GM20000 (cell line): ENCODE data around the gene CUL3.

ENCODE experiments used
- DNase-seq: peaks from one replicate; pipeline ENCODE4 v3.0.0; 2012; ENCODE audit warnings: low spot score
- CTCF ChIP-seq: IDR thresholded peaks from 2 replicates; pipeline ENCODE4 v1.5.1; 2012; ENCODE audit warnings: mild to moderate bottlenecking, control low read depth; ENCODE audit errors: extremely low read depth, missing control alignments

Gene CUL3

GRCh38 chr2:224479826-224480225 lies 105.3 kb downstream of the CUL3 start:
- no peak for TF ChIP-seq CTCF
- no peak for DNase-seq

- TF ChIP-seq CTCF: no peak
Measured at GRCh38 chr2:224472827-224473226, 112.3 kb downstream of the CUL3 start.

GRCh38 chr2:224472137-224472536 lies 113.0 kb downstream of the CUL3 start:
- DNase-seq: no peak
- TF ChIP-seq CTCF: no peak

More at GRCh38 chr2:224472827-224473226, 112.3 kb downstream of the CUL3 start:
- DNase-seq: no peak

- DNase-seq: no peak
- no peak for TF ChIP-seq CTCF
Measured at GRCh38 chr2:224469374-224469964, 115.7 kb downstream of the CUL3 start.

GRCh38 chr2:224466304-224466895 lies 118.8 kb downstream of the CUL3 start:
- no peak for DNase-seq
- TF ChIP-seq CTCF: no peak

GRCh38 chr2:224461391-224461790 lies 123.8 kb downstream of the CUL3 start:
- no peak for DNase-seq
- no peak for TF ChIP-seq CTCF

- no peak for TF ChIP-seq CTCF
- no peak for DNase-seq
Measured at GRCh38 chr2:224457408-224458096, 127.6 kb downstream of the CUL3 start.
